BJ (cell line): ENCODE data around the gene TSPAN7. TPM values are rescaled to one million over a fixed set of nuclear protein-coding genes. Genes with fewer than 3 reads are reported as not detected.

Experiments
- CTCF ChIA-PET: fragments of 350-600 bp; formaldehyde crosslinking; extraction: SDS; loops from one replicate; lab custom pipeline; 2021; ENCODE audit warnings: antibody characterized with exemption, inconsistent platforms; lab: Yijun Ruan, JAX
- POLR2A ChIA-PET: fragments of 300-600 bp; sonication (Branson Sonifier 250); formaldehyde crosslinking; extraction: SDS; loops from one replicate; lab custom pipeline; 2021; ENCODE audit warnings: antibody characterized with exemption; lab: Charles Lee
- DNase-seq: peaks from one replicate; pipeline ENCODE4 v3.0.0-alpha.2; 2011; ENCODE audit warnings: low read depth
- H3K27me3 ChIP-seq: 2 replicates; pipeline ENCODE4 v1.6.0; 2011; ENCODE audit warnings: low read length; ENCODE audit not compliant: control insufficient read depth, insufficient read depth
- H3K36me3 ChIP-seq: 2 replicates; pipeline ENCODE4 v1.5.1; 2011; ENCODE audit warnings: low read length; ENCODE audit not compliant: control insufficient read depth, insufficient read depth
- H3K4me3 ChIP-seq: 2 replicates; pipeline ENCODE4 v1.5.1; 2011; ENCODE audit warnings: low read depth, mild to moderate bottlenecking, control low read depth, low read length
- polyA plus RNA-seq: library from polyadenylated mRNA; depleted of rRNA; stranded (reverse); fragments of >200 nt; gene quantifications from 2 replicates; pipeline ENCODE4 v1.2.3, GENCODE V29; 2011
- TF ChIP-seq, protein P1 (sequence below): IDR thresholded peaks from 2 replicates; pipeline ENCODE4 v1.5.1; 2011; ENCODE audit warnings: low read depth, mild to moderate bottlenecking, control low read depth, inconsistent platforms, low read length, moderate library complexity; ENCODE audit not compliant: insufficient read depth

TSPAN7 gene
- polyA plus RNA-seq, 1 experiment = not detected

- TF ChIP-seq, protein P1, sequence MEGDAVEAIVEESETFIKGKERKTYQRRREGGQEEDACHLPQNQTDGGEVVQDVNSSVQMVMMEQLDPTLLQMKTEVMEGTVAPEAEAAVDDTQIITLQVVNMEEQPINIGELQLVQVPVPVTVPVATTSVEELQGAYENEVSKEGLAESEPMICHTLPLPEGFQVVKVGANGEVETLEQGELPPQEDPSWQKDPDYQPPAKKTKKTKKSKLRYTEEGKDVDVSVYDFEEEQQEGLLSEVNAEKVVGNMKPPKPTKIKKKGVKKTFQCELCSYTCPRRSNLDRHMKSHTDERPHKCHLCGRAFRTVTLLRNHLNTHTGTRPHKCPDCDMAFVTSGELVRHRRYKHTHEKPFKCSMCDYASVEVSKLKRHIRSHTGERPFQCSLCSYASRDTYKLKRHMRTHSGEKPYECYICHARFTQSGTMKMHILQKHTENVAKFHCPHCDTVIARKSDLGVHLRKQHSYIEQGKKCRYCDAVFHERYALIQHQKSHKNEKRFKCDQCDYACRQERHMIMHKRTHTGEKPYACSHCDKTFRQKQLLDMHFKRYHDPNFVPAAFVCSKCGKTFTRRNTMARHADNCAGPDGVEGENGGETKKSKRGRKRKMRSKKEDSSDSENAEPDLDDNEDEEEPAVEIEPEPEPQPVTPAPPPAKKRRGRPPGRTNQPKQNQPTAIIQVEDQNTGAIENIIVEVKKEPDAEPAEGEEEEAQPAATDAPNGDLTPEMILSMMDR = no peak
- ChIA-PET CTCF (no interaction called here), POLR2A (no interaction called here)
- no peak for DNase-seq
- Histone ChIP-seq H3K4me3 (no peak overlapping the region), H3K27me3 (no peaks in the 10 kb centered on the region), H3K36me3 (no peaks in the 10 kb centered on the region)
Observed at GRCh38 chrX:38516196-38516774, 45.1 kb upstream of the TSPAN7 start.

DNA sequence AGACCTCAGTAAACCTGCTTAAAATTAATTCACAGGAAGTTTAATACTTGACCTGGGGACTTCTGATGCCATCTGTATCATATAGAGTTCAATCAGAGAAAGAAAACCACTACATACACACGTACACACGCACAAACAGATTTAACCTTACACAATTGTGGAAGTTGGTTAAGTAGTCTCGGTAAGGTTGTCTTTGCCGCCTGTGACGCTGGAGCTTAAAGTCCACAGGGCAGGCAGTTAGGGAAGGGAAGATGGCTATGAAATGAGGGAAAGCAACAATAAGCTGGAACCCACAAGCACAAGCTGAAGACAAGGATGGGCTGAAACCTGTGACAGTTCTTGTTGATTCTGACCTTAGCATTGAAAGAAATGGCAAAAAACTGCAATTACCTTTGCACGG lies 41.7 kb upstream of the TSPAN7 start:
- Histone ChIP-seq H3K36me3 (no peaks in the 10 kb centered on the region), H3K4me3 (no peak overlapping the region), H3K27me3 (no peaks in the 10 kb centered on the region)
- ChIA-PET POLR2A (no interaction called here), CTCF (no interaction called here)
- TF ChIP-seq, protein P1 = no peak
- DNase-seq = no peak

- no peaks in the 10 kb centered on the region for H3K36me3 ChIP-seq
- TF ChIP-seq, protein P1 = no peak
- ChIA-PET CTCF (no interaction called here), POLR2A (no interaction called here)
- H3K27me3 ChIP-seq = no peaks in the 10 kb centered on the region
- no peak overlapping the region for H3K4me3 ChIP-seq
- DNase-seq = no peak
Observed at GRCh38 chrX:38538134-38538533, 23.2 kb upstream of the TSPAN7 start.

DNA sequence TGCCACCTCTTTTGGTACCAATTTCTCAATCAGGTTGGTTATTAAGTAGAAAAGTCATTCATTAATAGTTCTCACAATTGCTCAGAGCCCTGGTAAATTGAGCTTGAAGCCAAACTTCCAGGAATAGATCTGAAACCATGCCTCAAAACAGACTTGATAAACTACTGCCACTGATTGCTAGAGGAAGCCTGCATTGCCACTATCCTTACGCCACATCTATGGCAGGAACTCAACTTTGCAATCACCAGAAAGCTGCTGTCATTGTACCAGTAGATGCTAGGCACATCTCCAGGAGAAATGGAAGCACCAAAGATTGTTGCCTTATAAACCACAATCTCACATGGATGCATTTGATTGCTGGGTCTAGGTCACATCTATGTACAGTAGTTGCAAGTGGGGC lies 21.6 kb upstream of the TSPAN7 start:
- H3K36me3 ChIP-seq = no peaks in the 10 kb centered on the region
- no peak overlapping the region for H3K4me3 ChIP-seq
- no peaks in the 10 kb centered on the region for H3K27me3 ChIP-seq
- POLR2A ChIA-PET = no interaction called here
- TF ChIP-seq, protein P1 = no peak
- CTCF ChIA-PET = no interaction called here
- DNase-seq = no peak

DNA sequence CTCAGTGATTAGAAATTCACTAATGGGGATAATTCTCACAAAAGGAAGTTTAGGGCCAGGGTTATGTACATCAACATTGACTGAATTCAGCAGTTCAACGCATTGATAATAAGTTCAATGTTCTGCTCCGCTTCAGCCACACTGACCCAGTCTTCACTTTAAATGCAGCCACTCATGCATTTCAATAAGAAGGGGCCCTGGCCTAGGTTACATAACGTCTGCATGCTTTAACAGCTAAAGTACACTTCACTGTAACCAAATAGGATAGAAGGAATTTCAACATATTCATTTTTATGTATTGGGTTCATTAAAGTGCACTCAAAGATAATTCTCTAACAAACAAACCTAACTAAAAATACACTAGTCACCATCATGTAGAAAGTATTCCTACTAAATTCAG lies 12.8 kb upstream of the TSPAN7 start:
- TF ChIP-seq, protein P1 = no peak
- Histone ChIP-seq H3K27me3 (no peaks in the 10 kb centered on the region), H3K36me3 (no peaks in the 10 kb centered on the region), H3K4me3 (no peak overlapping the region)
- ChIA-PET CTCF (no interaction called here), POLR2A (no interaction called here)
- DNase-seq = no peak
